K562 (cell line): ENCODE measurements around the gene OLFML2A. TPM values are rescaled to one million over a fixed set of nuclear protein-coding genes. Genes with fewer than 3 reads are reported as not detected.
A peak's percentile ranks its signal among the peaks of the same experiment; 100 is the strongest.

Source experiments
- ARID2 ChIP-seq: fragments of 450-650 bp; IDR thresholded peaks from 2 replicates; pipeline ENCODE4 v1.6.1; 2017; ENCODE audit warnings: antibody characterized with exemption, mild to moderate bottlenecking
- CHD1 ChIP-seq: fragments of 200-600 bp; sonication (generic); IDR thresholded peaks from one replicate; pipeline ENCODE4 v1.6.1; 2012; ENCODE audit warnings: mild to moderate bottlenecking, moderate library complexity, low read length, inconsistent platforms
- NCOA2 ChIP-seq, 2 experiments: fragments of 450-650 bp; IDR thresholded peaks; 2 replicates each; pipeline ENCODE4 v1.6.1; 2018; ENCODE audit warnings: mild to moderate bottlenecking in 2 of 2, moderate library complexity in 1 of 2; ENCODE audit not compliant: partially characterized antibody in 2 of 2
- NR1H2 ChIP-seq: sonication (generic); formaldehyde crosslinking; IDR thresholded peaks from 2 replicates; pipeline ENCODE4 v1.4.0; 2020; ENCODE audit warnings: mild to moderate bottlenecking, missing genetic modification reagents
- NUFIP1 ChIP-seq: fragments of 450-650 bp; IDR thresholded peaks from 2 replicates; pipeline ENCODE4 v1.6.1; 2018; ENCODE audit not compliant: partially characterized antibody
- SRSF7 ChIP-seq: fragments of 200-400 bp; formaldehyde crosslinking; optimal IDR thresholded peaks from 2 replicates; pipeline ENCODE3; 2017; ENCODE audit warnings: mild to moderate bottlenecking, low read depth, low read length
- TCF15 ChIP-seq: fragments of 250-450 bp; sonication (Bioruptor Pico); IDR thresholded peaks from 2 replicates; pipeline ENCODE4 v1.8.0; 2022; ENCODE audit warnings: moderate library complexity, mild to moderate bottlenecking, inconsistent platforms
- UBTF ChIP-seq, 2 experiments: IDR thresholded peaks; 2 replicates each; pipeline ENCODE4 v1.6.1; 2012; ENCODE audit warnings: improper control_type of control experiment in 2 of 2, low read depth in 2 of 2, low read length in 2 of 2, borderline replicate concordance in 1 of 2
- VEZF1 ChIP-seq: fragments of 200-800 bp; sonication (Bioruptor generic); IDR thresholded peaks from 2 replicates; pipeline ENCODE4 v1.6.1; 2017; ENCODE audit warnings: missing genetic modification characterization, missing compliant biosample characterization
- YBX1 ChIP-seq: fragments of 450-650 bp; IDR thresholded peaks from 2 replicates; pipeline ENCODE4 v1.7.1; 2016; ENCODE audit warnings: mild to moderate bottlenecking
- ZBED1 ChIP-seq: IDR thresholded peaks from 2 replicates; pipeline ENCODE4 v1.6.1; 2014
- ZBTB11 ChIP-seq, 3 experiments: fragments of 200-800 bp in 1 of 3; fragments of 250-450 bp in 1 of 3; fragments of 450-650 bp in 1 of 3; sonication (Bioruptor Pico) in 1 of 3; sonication (Bioruptor generic) in 1 of 3; formaldehyde crosslinking in 1 of 3; IDR thresholded peaks; 2 replicates each; pipeline versions ENCODE4 v1.6.1 to v1.8.0; 2016 to 2022; ENCODE audit warnings: mild to moderate bottlenecking in 2 of 3, missing genetic modification characterization in 2 of 3, missing compliant biosample characterization in 1 of 3, moderate library complexity in 1 of 3
- ZMIZ1 ChIP-seq, 2 experiments: fragments of 150-350 bp in 1 of 2; IDR thresholded peaks; 2 replicates each; pipeline ENCODE4 v1.6.1; 2012 to 2016; ENCODE audit warnings: low read depth in 2 of 2, low read length in 2 of 2, mild to moderate bottlenecking in 1 of 2, moderate library complexity in 1 of 2
- ZNF644 ChIP-seq: fragments of 200-800 bp; sonication (Bioruptor generic); IDR thresholded peaks from 2 replicates; pipeline ENCODE4 v1.6.1; 2016; ENCODE audit warnings: low read depth, missing genetic modification characterization, missing compliant biosample characterization
- ZNF75A ChIP-seq: fragments of 450-650 bp; formaldehyde crosslinking; IDR thresholded peaks from 2 replicates; pipeline ENCODE4 v1.4.0; 2020; ENCODE audit warnings: mild to moderate bottlenecking
- polyA plus RNA-seq, 8 experiments: library from polyadenylated mRNA; depleted of rRNA in 4 of 8; stranded (reverse) in 5 of 8; unstranded in 3 of 8; fragments of >200 nt; fragmentation: Nextera tagmentation in 2 of 8; fragmentation: Illumina TruSeq in 1 of 8; extraction: Ambion mirVana in 2 of 8; extraction: Trizol in 1 of 8; gene quantifications; 2 replicates each; pipeline versions ENCODE4 v1.2.1 to v1.2.3, GENCODE V29; 2011 to 2014; ENCODE audit warnings: inconsistent platforms in 1 of 8, missing spikeins in 1 of 8
- total RNA-seq, 7 experiments: library from RNA; depleted of rRNA in 6 of 7; stranded (reverse); fragments of >200 nt in 6 of 7; fragmentation: Illumina TruSeq in 2 of 7; extraction: Trizol in 2 of 7; gene quantifications; 2 replicates each; pipeline versions ENCODE4 v1.2.1 to v1.2.3, GENCODE V29; 2011 to 2021; ENCODE audit warnings: low replicate concordance in 1 of 7

OLFML2A gene
- total and polyA plus RNA-seq, 9 of the 15 experiments (the other 6 are each of a cell fraction or from before 2014, with no cell fraction given) = 0.16 TPM; not detected in 8

GRCh38 chr9:124771021-124771866 lies 5.7 kb upstream of the OLFML2A start, which contains the start of gene NR6A1 (continued):
- TF ChIP-seq ZMIZ1 (IDR thresholded peaks at IDR 0.05; ENCODE audit: low read depth in 2 of 2, low read length in 2 of 2) (0 out of 4 replicates have a peak, but pooled peaks of 1 of the 2 experiments have one; percentile 24), ZBTB11 (CRISPR knock-in tag; IDR thresholded peaks at IDR 0.05) (peak in 1 of 3 experiments; percentile 53; a peak in 2 of 6 replicates), ZNF644 (tag) (no peak), SRSF7 (no peak), NCOA2 (IDR thresholded peaks at IDR 0.05; ENCODE audit: partially characterized antibody in 2 of 2) (no peak), ARID2 (no peak), ZBED1 (no peak), UBTF (IDR thresholded peaks at IDR 0.05; ENCODE audit: borderline replicate concordance in 1 of 2, low read depth in 2 of 2, low read length in 2 of 2) (peak; percentile 78 to 88; a peak in 2 of 4 replicates), NR1H2 (CRISPR knock-in tag) (no peak), ZNF75A (CRISPR knock-in tag) (no peak), VEZF1 (CRISPR knock-in tag) (peak; percentile 95), CHD1 (no peak), NUFIP1 (peak; percentile 96), TCF15 (no peak), YBX1 (no peak)
